Activated CD4-positive, alpha-beta T cell treated with anti-CD3 and anti-CD28 coated beads, Interleukin-2, amount 10 ng/mL, durations not matched to agents 24 days and 14 days (primary cell): ENCODE measurements around the gene RAB3GAP1. TPM values are rescaled to one million over a fixed set of nuclear protein-coding genes. Genes with fewer than 3 reads are reported as not detected.

Experiments used
- DNase-seq: peaks from one replicate; pipeline ENCODE4 v3.0.0; 2022
- H3K27ac Mint-ChIP-seq: one replicate; pipeline ENCODE4 v1.8.0; 2022; ENCODE audit warnings: mild to moderate bottlenecking, mixed read lengths
- H3K27me3 Mint-ChIP-seq: one replicate; pipeline ENCODE4 v1.8.0; 2022; ENCODE audit warnings: mixed read lengths
- H3K36me3 Mint-ChIP-seq: one replicate; pipeline ENCODE4 v1.8.0; 2022; ENCODE audit warnings: low read depth, mild to moderate bottlenecking, mixed read lengths
- H3K4me1 Mint-ChIP-seq: one replicate; pipeline ENCODE4 v1.8.0; 2021; ENCODE audit warnings: mixed read lengths
- H3K4me3 Mint-ChIP-seq: one replicate; pipeline ENCODE4 v1.8.0; 2022; ENCODE audit warnings: mild to moderate bottlenecking, moderate library complexity, mixed read lengths
- H3K9me3 Mint-ChIP-seq: one replicate; pipeline ENCODE4 v1.8.0; 2021; ENCODE audit warnings: mixed read lengths
- intact Hi-C: fragments of 100-400 bp; cut with micrococcal nuclease; formaldehyde crosslinking; loops from one replicate; pipeline ENCODE4 v1.15.1; 2023
- total RNA-seq: library from RNA; stranded (reverse); gene quantifications from 2 replicates; pipeline ENCODE4 v1.2.3, GENCODE V29; 2022

The RAB3GAP1 gene
- total RNA-seq, 1 donor from 2014 or later = 24.2 TPM

DNA sequence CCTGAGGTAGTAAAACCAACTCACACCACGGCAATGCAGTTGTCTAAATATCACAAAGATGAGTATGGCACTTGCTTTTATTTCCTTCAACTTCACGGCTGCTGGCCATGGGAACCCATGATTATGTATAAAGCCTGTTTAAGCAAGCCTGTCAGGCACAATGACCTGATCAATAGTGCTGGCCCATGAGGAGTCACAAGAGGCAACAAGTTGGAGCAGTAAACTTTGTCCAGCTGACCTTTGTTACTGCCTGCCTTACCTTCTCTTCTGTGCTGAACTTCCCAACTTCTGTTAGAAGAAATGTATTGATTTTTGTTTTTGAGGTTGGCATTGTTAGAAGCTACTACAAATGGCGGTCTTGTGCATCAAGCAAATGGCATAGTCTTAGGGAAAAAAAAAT, 151.9 kb downstream of the RAB3GAP1 start:
- no peak overlapping the region for H3K4me3 Mint-ChIP-seq
- no peaks in the 10 kb centered on the region for H3K4me1 Mint-ChIP-seq
- no peak overlapping the region for H3K27ac Mint-ChIP-seq
- H3K27me3 Mint-ChIP-seq = no peaks in the 10 kb centered on the region
- DNase-seq = no peak
- intact Hi-C loops = no loop called here
- H3K36me3 Mint-ChIP-seq = no peaks in the 10 kb centered on the region
- H3K9me3 Mint-ChIP-seq = no peaks in the 10 kb centered on the region

- no peaks in the 10 kb centered on the region for H3K9me3 Mint-ChIP-seq
- DNase-seq = no peak
- H3K4me3 Mint-ChIP-seq = no peak overlapping the region
- H3K27me3 Mint-ChIP-seq = no peaks in the 10 kb centered on the region
- no peaks in the 10 kb centered on the region for H3K36me3 Mint-ChIP-seq
- intact Hi-C loops = no loop called here
- no peaks in the 10 kb centered on the region for H3K4me1 Mint-ChIP-seq
- no peak overlapping the region for H3K27ac Mint-ChIP-seq
These were observed 155.9 kb downstream of the RAB3GAP1 start for GRCh38 chr2:135208016-135208415.

DNA sequence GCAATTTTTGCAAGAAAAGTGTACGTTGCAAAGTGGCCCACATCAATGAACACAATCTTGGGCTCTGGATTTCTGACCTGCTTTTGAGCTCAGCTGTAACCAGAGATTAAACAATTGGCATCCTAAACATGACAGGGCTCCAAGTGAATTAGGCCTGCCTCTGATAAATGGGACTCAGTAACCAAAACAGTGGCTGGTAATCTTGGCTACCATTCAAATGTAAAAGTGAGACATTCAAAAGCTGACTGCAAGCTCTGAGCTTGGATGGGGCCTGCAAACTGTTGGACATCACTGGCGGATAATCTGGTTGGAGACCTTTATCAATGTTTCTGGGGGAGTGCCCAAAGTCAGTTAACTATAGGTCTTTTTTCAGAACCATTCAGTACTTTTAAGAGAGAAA, 160.7 kb downstream of the RAB3GAP1 start:
- Mint-ChIP-seq H3K27me3 (no peaks in the 10 kb centered on the region), H3K4me3 (no peak overlapping the region), H3K9me3 (no peaks in the 10 kb centered on the region), H3K36me3 (no peaks in the 10 kb centered on the region), H3K4me1 (no peaks in the 10 kb centered on the region), H3K27ac (no peak overlapping the region)
- intact Hi-C loops = no loop called here
- DNase-seq = no peak

GRCh38 chr2:135218426-135218825, 166.3 kb downstream of the RAB3GAP1 start:
- no peak overlapping the region for H3K27ac Mint-ChIP-seq
- H3K27me3 Mint-ChIP-seq = no peaks in the 10 kb centered on the region
- no peak overlapping the region for H3K4me3 Mint-ChIP-seq
- H3K36me3 Mint-ChIP-seq = peaks cover 2% of the 10 kb centered on the region
- intact Hi-C loops = no loop called here
- H3K4me1 Mint-ChIP-seq = no peaks in the 10 kb centered on the region
- no peaks in the 10 kb centered on the region for H3K9me3 Mint-ChIP-seq
- DNase-seq = no peak

- intact Hi-C loops = no loop called here
- Mint-ChIP-seq H3K9me3 (no peaks in the 10 kb centered on the region), H3K27ac (no peak overlapping the region), H3K36me3 (peaks cover 2% of the 10 kb centered on the region), H3K4me3 (no peak overlapping the region), H3K27me3 (no peaks in the 10 kb centered on the region), H3K4me1 (no peaks in the 10 kb centered on the region)
- no peak for DNase-seq
These were observed 167.1 kb downstream of the RAB3GAP1 start for GRCh38 chr2:135219226-135219625.

Other genes starting within 250 kb of the RAB3GAP1 start
- gene ACMSD, start 213.7 kb upstream of the RAB3GAP1 start, total RNA-seq = not detected in 2 replicates
- gene CCNT2, start 133.5 kb upstream of the RAB3GAP1 start, total RNA-seq = 46.0 and 48.5 TPM in 2 replicates
- not detected in 2 replicates for gene MAP3K19, start 4.8 kb upstream of the RAB3GAP1 start, total RNA-seq